Activated CD4-positive, CD25-positive, alpha-beta regulatory T cell (primary cell): ENCODE measurements around the gene MAML3.

Experiments
- DNase-seq, 4 experiments: peaks; one replicate each; lab custom pipeline; 2025; lab: John Stamatoyannopoulos, UW

The MAML3 gene

GRCh38 chr4:139840773-139841172, 313.2 kb downstream of the MAML3 start:
- DNase-seq: no peak

- no peak for DNase-seq
These were observed 314.5 kb downstream of the MAML3 start for GRCh38 chr4:139839403-139840031.

GRCh38 chr4:139838811-139839210, 315.2 kb downstream of the MAML3 start:
- no peak for DNase-seq

- no peak for DNase-seq
These were observed 319.0 kb downstream of the MAML3 start for GRCh38 chr4:139834981-139835391.

GRCh38 chr4:139834226-139834662, 319.7 kb downstream of the MAML3 start:
- no peak for DNase-seq

GRCh38 chr4:139833151-139833910, 320.7 kb downstream of the MAML3 start:
- no peak for DNase-seq

- no peak for DNase-seq
These were observed 324.9 kb downstream of the MAML3 start for GRCh38 chr4:139828966-139829664.

- DNase-seq: no peak
These were observed 327.6 kb downstream of the MAML3 start for GRCh38 chr4:139826426-139826825.

GRCh38 chr4:139825523-139826014, 328.4 kb downstream of the MAML3 start:
- no peak for DNase-seq

- DNase-seq: no peak
These were observed 329.0 kb downstream of the MAML3 start for GRCh38 chr4:139824882-139825522.

GRCh38 chr4:139823746-139824145, 330.2 kb downstream of the MAML3 start:
- DNase-seq: no peak

GRCh38 chr4:139823345-139823744, 330.6 kb downstream of the MAML3 start:
- no peak for DNase-seq

- no peak for DNase-seq
These were observed 331.6 kb downstream of the MAML3 start for GRCh38 chr4:139822391-139822790.

- DNase-seq: no peak
These were observed 334.9 kb downstream of the MAML3 start for GRCh38 chr4:139819082-139819481.

GRCh38 chr4:139817657-139818452, 336.1 kb downstream of the MAML3 start:
- no peak for DNase-seq

GRCh38 chr4:139816856-139817255, 337.1 kb downstream of the MAML3 start:
- DNase-seq: no peak

GRCh38 chr4:139815778-139816601, 338.0 kb downstream of the MAML3 start:
- DNase-seq: no peak

GRCh38 chr4:139814323-139815015, 339.5 kb downstream of the MAML3 start:
- DNase-seq: no peak

- DNase-seq: no peak
These were observed 340.1 kb downstream of the MAML3 start for GRCh38 chr4:139813881-139814280.

GRCh38 chr4:139810710-139811109, 343.3 kb downstream of the MAML3 start:
- no peak for DNase-seq
